Measurements from ENCODE around the gene CCDC182.

CCDC182 gene

DNA sequence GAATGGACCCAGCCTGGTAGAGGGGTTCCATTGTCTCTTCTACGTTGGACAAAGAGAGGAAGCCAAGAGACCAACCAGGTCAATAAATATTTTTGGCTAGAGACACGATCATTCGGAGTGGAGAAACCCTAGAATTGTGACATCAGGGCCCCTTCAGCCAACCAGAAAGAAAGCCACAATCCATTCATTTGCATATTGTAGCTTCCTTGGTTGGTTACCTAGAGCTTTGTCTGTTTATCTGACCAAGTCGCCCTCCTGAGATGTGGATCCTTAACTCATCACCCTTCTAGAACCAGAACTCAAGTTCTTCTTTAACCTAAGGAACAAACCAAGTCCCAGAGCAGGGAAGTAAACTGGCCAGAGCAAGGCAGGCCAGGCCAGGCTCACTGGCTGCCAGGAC lies at the start of gene CCDC182:
Gene CCDC182 (minus strand): TSS at position 58 of the 400 bp plus-strand sequence. CDS start 27 bp downstream, at position 31.
- DNase-seq = no peak

DNA sequence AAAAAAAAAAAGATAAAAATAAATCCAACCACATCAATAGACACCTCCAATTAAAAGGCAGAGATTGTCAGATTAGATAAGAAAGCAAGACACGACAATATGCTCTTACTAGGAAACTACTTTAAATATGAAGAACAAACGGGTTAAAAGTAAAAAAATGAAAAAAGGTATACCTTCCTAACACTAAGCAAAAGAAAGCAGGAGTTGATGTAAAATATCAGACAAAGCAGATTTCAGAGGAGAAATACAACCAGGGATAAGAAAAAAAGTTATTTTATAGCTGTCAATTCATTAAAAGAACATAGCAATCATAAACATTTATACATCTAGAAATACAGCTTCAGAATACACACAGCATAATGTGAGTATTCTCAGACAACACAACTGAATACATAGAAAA lies 49.7 kb upstream of the CCDC182 start:
- DNase-seq = no peak

DNA sequence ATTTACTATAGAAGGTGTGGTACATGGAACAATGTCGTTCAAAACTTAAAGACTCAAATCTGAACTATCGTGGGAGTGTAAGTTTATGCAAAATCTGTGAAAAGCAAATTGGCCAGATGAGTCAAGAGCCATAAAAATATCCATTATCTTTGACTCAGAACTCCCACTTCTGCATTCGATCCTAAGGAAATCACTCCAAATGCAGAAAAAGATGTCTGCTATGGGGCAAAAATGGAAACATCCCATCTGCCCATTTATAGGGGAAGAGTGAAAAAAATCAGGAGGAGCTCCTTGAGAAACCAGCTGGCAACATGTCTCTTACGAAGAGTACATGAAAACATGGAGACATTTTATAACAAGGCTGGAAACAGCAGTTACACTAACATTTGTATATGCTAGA lies 43.6 kb upstream of the CCDC182 start:
- no peak for DNase-seq

DNA sequence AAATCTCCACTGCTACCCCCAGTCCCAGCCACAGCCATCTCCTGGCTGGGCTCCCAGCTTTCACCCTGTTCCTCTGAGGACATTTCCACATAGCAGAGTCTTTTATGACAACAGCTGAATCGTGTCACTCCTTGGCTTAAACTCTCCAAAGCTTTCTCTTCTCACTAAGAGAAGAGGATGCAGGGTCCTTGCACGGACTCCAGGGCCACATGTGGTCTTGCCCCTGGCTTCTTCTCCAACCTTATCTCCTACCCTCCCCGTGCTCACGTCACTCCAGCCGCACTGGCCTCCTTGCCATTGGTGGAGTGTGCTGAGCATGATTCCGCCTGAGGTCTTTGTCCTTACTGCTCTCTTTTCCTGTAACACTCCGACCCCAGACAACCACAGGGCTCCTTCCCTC lies 39.9 kb upstream of the CCDC182 start:
- DNase-seq = no peak

GRCh38 chr17:57784226-57784895 lies 39.3 kb upstream of the CCDC182 start:
- DNase-seq = no peak

GRCh38 chr17:57783338-57783742 lies 38.2 kb upstream of the CCDC182 start:
- no peak for DNase-seq

- no peak for DNase-seq
Observed at GRCh38 chr17:57782647-57783337, 37.7 kb upstream of the CCDC182 start.

GRCh38 chr17:57782062-57782490 lies 37.0 kb upstream of the CCDC182 start:
- no peak for DNase-seq

DNA sequence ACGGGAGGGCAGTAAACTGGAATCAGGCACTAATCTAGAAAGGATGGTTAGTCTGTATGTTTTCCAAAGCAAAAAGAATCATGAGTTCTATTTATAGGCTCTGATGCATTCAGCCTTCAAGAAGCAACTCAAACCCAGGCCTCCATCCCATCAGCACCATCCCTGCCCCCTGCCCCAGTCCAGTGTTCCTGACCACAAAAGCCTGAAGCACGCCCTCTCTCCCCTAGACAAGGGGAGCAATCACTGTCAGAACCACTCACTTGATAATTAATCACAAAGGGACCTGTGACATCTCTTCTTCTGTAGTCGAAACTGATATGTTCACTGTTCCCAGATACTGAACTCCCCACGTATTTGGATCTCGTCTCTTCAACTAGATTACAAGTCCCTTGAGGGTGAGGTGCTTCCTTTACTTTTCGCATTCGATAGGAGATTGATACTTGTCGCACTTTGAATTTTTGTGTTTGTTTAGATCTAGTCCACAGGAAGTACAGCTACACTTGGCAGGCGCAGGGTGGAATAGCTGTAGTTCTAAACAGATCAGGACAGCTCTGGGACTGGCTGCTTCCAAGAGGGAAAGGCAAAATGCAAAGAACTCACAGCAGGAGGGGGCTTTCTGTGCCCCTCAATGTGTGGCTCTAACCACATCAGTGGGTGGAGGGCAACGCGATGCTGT lies 36.4 kb upstream of the CCDC182 start:
- DNase-seq = no peak

- DNase-seq = no peak
Observed at GRCh38 chr17:57779706-57780105, 34.6 kb upstream of the CCDC182 start.

- DNase-seq = no peak
Observed at GRCh38 chr17:57778306-57778705, 33.2 kb upstream of the CCDC182 start.

DNA sequence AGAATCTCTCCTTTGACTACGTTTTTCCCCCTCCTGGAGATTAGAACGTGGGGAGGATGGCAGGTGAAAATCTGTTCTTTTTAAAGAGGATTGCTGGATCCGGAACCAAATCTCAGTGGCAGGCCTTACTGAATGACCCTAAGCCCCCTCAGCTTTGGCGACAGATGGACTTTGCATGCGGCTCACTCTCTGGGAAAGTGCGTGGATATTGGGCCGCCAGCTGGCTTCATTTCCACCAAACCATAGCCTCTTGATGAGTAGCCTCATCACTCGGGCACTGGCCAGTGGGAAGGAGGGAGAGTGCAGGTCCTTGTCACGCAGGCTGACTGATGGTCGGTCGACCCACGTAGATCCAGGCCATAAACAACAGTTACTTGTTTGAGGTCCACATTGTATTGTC lies 31.3 kb upstream of the CCDC182 start:
- DNase-seq = no peak

GRCh38 chr17:57774872-57775271 lies 29.8 kb upstream of the CCDC182 start:
- DNase-seq = no peak

GRCh38 chr17:57773557-57773956 lies 28.5 kb upstream of the CCDC182 start:
- DNase-seq = no peak

GRCh38 chr17:57772774-57773173 lies 27.7 kb upstream of the CCDC182 start:
- no peak for DNase-seq

- DNase-seq = no peak
Observed at GRCh38 chr17:57767561-57767960, 22.5 kb upstream of the CCDC182 start.

DNA sequence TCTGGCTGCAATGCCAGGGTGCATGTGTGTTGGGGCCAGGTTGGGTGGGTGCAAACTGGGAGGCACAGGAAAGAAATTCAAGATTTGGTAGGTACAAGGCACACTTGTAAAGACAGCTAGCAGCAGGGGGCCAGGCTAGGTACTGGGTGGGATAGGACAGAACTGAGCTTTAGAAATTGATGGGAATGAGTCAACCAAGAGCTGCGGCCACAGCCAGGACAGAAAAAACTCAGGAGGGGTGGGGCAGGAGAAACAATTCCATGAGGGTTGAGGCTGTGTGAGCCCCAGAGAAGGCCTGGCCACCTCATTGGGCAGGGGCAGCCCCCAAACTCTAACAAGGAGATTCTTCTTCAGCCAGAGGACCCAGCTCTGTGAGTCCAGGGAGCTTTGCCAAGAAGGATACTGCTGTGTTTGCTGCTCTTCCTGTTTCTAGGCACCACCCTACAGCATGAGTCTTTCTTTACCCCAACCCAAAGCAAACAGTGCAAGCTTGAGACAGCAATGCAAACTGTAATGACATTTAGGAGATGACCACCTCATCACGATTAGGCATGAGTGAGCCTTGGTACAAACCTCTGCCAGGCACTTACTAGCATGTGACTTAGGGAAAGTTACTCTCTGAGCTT lies 21.3 kb upstream of the CCDC182 start:
- no peak for DNase-seq

- DNase-seq = no peak
Observed at GRCh38 chr17:57762452-57763395, 17.6 kb upstream of the CCDC182 start.

GRCh38 chr17:57761887-57762286 lies 16.8 kb upstream of the CCDC182 start:
- no peak for DNase-seq

GRCh38 chr17:57760046-57760445 lies 14.9 kb upstream of the CCDC182 start:
- no peak for DNase-seq

DNA sequence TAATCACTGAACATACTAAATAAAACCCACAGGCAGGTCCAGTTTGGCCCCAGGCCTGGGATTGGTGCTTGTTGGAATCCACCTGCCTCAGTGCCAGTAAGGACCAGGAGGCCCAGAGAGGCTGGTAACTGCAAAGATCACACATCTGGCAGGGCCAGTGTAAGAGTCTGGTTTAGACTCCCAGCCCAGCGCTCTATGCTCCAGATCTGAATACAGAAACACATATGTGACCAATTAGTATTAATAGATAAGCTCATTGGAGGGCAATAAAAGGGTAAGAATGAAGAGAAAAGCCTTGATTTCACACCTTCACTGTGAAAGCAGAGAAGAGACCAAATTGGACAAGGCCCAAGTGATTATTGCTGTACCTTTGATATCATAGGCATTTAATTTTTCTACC lies 13.6 kb upstream of the CCDC182 start:
- no peak for DNase-seq

DNA sequence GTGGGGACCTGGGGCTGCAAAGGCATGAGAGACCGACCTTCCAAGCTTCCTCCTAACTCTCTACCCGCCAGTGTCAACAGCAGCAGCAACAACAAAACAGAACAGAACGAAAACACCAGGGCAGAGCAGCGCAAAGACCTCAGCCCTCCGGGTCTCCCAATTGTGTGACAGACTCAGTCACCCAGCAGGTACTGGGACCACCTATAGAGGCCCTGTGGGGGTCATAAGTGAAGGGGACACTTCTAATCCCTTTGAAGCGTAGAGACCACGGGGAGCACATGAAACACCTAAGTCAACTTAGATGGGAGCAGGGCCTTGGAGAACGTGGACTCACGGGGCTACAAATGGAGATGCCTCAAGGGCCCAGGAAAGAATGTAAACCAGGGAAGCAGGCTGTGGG lies 12.6 kb upstream of the CCDC182 start:
- no peak for DNase-seq

DNA sequence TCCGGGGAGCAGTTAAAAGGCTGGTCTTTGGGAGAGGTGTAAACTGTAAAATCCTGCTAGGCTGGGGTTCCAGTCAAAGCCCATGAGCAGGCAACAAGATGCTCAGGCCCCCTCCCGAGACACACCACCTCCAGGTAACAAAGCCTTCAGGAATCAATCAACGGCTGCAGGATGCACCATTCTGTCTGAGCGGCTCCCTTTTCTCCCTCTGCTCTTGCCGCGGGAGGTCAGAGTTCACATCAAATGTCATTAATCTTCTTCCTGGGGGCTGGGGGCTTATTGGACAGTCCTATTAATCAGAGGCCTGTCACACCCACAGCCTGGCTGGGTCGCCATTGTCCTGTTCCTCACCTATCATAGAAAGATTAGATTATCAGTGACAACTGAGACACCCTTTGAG lies 11.9 kb upstream of the CCDC182 start:
- DNase-seq = no peak
